Measurements from ENCODE around the gene RNF126. TPM values are rescaled to one million over a fixed set of nuclear protein-coding genes. Genes with fewer than 3 reads are reported as not detected.

RNF126 gene
- polyA plus RNA-seq, 1 donor from 2014 or later = 33.7 TPM

DNA sequence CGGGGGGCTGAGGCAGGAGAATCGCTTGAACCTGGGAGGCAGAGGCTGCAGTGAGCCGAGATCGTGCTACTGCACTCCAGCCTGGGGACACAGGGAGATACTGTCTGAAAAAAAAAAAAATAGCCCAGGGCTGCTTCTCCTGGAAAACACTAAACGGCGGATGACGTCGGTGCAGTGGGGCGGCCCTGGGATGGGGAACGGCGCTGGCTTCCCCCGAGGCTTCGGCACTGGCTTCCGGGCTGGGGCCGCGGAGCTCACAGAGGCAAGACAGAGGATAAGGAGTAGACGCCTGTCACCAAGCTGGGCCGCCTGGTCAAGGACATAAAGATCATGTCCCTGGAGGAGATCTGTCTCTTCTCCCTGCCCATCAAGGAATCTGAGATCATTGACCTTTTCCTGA, 27.2 kb upstream of the RNF126 start:
- Histone ChIP-seq H3K27ac (ENCODE audit: low read length) (no peak overlapping the region), H3K9ac (ENCODE audit: low read length) (no peak overlapping the region), H2AFZ (ENCODE audit: low read depth, low read length) (no peak overlapping the region), H3F3A (ENCODE audit: insufficient read depth, low read length, poor library complexity, severe bottlenecking) (no peaks in the 10 kb centered on the region), H3K4me2 (ENCODE audit: low read length) (no peak overlapping the region), H3K27me3 (ENCODE audit: insufficient read depth, low read depth, low read length) (no peaks in the 10 kb centered on the region), H3K9me2 (ENCODE audit: insufficient read depth, low read length) (no peaks in the 10 kb centered on the region), H3K79me2 (replicated peaks; ENCODE audit: insufficient read depth, low read length) (no peaks in the 10 kb centered on the region), H3K9me3 (ENCODE audit: low read length) (no peaks in the 10 kb centered on the region), H3K36me3 (ENCODE audit: insufficient read depth, low read length) (no peaks in the 10 kb centered on the region), H4K20me1 (ENCODE audit: insufficient read depth) (no peaks in the 10 kb centered on the region), H3K4me3 (ENCODE audit: low read length) (no peak overlapping the region)
- TF ChIP-seq POLR2AphosphoS5 (IDR thresholded peaks at IDR 0.05) = no peak
- TF ChIP-seq, protein P1, sequence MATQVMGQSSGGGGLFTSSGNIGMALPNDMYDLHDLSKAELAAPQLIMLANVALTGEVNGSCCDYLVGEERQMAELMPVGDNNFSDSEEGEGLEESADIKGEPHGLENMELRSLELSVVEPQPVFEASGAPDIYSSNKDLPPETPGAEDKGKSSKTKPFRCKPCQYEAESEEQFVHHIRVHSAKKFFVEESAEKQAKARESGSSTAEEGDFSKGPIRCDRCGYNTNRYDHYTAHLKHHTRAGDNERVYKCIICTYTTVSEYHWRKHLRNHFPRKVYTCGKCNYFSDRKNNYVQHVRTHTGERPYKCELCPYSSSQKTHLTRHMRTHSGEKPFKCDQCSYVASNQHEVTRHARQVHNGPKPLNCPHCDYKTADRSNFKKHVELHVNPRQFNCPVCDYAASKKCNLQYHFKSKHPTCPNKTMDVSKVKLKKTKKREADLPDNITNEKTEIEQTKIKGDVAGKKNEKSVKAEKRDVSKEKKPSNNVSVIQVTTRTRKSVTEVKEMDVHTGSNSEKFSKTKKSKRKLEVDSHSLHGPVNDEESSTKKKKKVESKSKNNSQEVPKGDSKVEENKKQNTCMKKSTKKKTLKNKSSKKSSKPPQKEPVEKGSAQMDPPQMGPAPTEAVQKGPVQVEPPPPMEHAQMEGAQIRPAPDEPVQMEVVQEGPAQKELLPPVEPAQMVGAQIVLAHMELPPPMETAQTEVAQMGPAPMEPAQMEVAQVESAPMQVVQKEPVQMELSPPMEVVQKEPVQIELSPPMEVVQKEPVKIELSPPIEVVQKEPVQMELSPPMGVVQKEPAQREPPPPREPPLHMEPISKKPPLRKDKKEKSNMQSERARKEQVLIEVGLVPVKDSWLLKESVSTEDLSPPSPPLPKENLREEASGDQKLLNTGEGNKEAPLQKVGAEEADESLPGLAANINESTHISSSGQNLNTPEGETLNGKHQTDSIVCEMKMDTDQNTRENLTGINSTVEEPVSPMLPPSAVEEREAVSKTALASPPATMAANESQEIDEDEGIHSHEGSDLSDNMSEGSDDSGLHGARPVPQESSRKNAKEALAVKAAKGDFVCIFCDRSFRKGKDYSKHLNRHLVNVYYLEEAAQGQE (IDR thresholded peaks at IDR 0.05; ENCODE audit: borderline replicate concordance) = no peak
- TF ChIP-seq EZH2 (IDR thresholded peaks at IDR 0.05; ENCODE audit: borderline replicate concordance, insufficient read depth, low read length, poor library complexity, severe bottlenecking) = no peak
- no peak for TF ChIP-seq CTCF (IDR thresholded peaks at IDR 0.05; ENCODE audit: poor library complexity, severe bottlenecking)
- TF ChIP-seq EP300 (conservative IDR thresholded peaks at IDR 0.05; ENCODE audit: poor library complexity, severe bottlenecking) = no peak
- no peak for TF ChIP-seq SMC3 (conservative IDR thresholded peaks at IDR 0.05; ENCODE audit: poor library complexity)
- no peak for TF ChIP-seq RAD21 (conservative IDR thresholded peaks at IDR 0.05)
- no peak for TF ChIP-seq TAF1 (IDR thresholded peaks at IDR 0.05; ENCODE audit: low read depth)
- TF ChIP-seq MXI1 (conservative IDR thresholded peaks at IDR 0.05; ENCODE audit: poor library complexity, severe bottlenecking) = no peak

- no peaks in the 10 kb centered on the region for H3K9me3 ChIP-seq (ENCODE audit: low read length)
- no peak overlapping the region for H3K4me2 ChIP-seq (ENCODE audit: low read length)
- H3K4me3 ChIP-seq (ENCODE audit: low read length) = no peak overlapping the region
- TF ChIP-seq SMC3 (conservative IDR thresholded peaks at IDR 0.05; ENCODE audit: poor library complexity) (no peak), CTCF (IDR thresholded peaks at IDR 0.05; ENCODE audit: poor library complexity, severe bottlenecking) (no peak), POLR2AphosphoS5 (IDR thresholded peaks at IDR 0.05) (no peak), RAD21 (conservative IDR thresholded peaks at IDR 0.05) (no peak), EP300 (conservative IDR thresholded peaks at IDR 0.05; ENCODE audit: poor library complexity, severe bottlenecking) (no peak)
- TF ChIP-seq, protein P1 (IDR thresholded peaks at IDR 0.05; ENCODE audit: borderline replicate concordance) = no peak
- H3K79me2 ChIP-seq (replicated peaks; ENCODE audit: insufficient read depth, low read length) = no peaks in the 10 kb centered on the region
- H3K36me3 ChIP-seq (ENCODE audit: insufficient read depth, low read length) = no peaks in the 10 kb centered on the region
- no peak overlapping the region for H2AFZ ChIP-seq (ENCODE audit: low read depth, low read length)
- H3K27ac ChIP-seq (ENCODE audit: low read length) = no peak overlapping the region
- no peaks in the 10 kb centered on the region for H3F3A ChIP-seq (ENCODE audit: insufficient read depth, low read length, poor library complexity, severe bottlenecking)
- H4K20me1 ChIP-seq (ENCODE audit: insufficient read depth) = no peaks in the 10 kb centered on the region
- H3K27me3 ChIP-seq (ENCODE audit: insufficient read depth, low read depth, low read length) = no peaks in the 10 kb centered on the region
- H3K9ac ChIP-seq (ENCODE audit: low read length) = no peak overlapping the region
- H3K9me2 ChIP-seq (ENCODE audit: insufficient read depth, low read length) = no peaks in the 10 kb centered on the region
Observed at GRCh38 chr19:688992-689391, 26.0 kb upstream of the RNF126 start.

All from neural cell (in vitro differentiated cells).